Renal cortical epithelial cell (primary cell): ENCODE data around the gene ZNF644. TPM values are rescaled to one million over a fixed set of nuclear protein-coding genes. Genes with fewer than 3 reads are reported as not detected.
"Not testable (repeated sequence)": the region's sequence is repeated elsewhere in the genome, so short reads cannot be mapped to it uniquely, and the experiment has no call there.

Experiments
- DNase-seq: peaks from one replicate; pipeline ENCODE4 v3.0.0-alpha.2; 2011; ENCODE audit warnings: low read depth
- total RNA-seq: library from RNA; depleted of rRNA; stranded (reverse); fragments of >200 nt; gene quantifications from 2 replicates; pipeline ENCODE4 v1.2.3, GENCODE V29; 2014

ZNF644 gene
- total RNA-seq, 1 donor from 2014 or later: 81.3 TPM

- DNase-seq: no peak
These were observed 34.9 kb downstream of the ZNF644 start for GRCh38 chr1:90986953-90987352.

DNA sequence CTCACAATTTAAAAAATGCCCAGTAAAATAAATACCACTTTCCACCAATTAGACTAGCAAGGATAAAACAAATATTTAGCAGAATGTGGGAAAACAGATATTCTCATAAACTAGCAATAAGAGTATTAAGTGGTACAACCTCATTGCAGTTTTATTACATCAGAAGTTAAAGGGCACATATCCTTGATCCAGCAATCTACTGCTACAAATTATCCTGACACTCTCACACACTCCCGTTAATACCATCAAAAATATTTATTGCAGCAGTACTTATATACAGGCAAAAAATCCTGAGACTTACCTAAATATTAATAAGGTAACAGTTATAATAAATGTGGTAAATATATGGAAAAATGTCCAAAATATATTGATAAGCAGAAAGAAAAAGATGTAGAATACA, 44.3 kb downstream of the ZNF644 start:
- DNase-seq: no peak

DNA sequence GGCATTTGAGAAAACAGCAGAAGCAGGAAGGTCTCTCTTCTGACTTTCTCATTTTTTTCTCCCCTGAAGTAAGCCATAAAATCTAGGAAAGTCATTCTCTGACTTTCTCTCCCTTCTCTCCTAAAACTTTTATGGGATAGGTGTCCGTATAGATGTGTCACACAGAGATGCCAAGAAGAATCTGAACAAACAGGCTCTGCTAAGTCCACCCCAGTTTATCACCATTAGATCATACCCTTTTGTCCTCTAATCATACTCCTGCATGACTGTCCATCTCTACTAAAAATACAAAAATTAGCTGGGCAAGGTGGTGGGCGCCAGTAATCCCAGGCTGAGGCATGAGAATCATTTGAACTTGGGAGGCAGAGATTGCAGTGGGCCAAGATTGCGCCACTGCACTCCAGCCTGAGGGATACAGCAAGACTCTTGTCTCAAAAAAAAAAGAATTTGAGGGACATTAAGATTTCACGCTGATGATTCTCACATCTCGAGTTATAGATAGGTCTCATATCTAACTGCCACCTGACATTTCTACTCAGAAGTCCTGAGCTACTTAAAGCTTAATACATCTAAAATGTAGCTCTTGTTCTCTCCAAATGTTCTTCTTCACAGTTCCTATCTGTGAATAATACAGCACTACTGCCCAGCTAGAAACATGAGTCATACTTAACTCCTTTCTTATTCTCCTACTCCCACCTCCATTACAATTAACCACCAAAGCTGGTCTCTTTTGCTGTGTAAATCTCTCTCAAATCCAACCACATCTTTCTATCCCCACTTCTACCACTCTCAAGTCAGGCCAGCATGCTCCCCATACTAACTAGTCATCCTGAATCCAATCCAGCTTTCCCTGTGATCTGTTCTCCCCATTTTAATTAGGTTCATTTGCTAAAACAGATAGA, 47.7 kb downstream of the ZNF644 start:
- peak; percentile 81 for DNase-seq

- DNase-seq: no peak
These were observed 51.6 kb downstream of the ZNF644 start for GRCh38 chr1:90970208-90970607.

GRCh38 chr1:90969241-90969640, 52.6 kb downstream of the ZNF644 start:
- no peak for DNase-seq

GRCh38 chr1:90964444-90965035, 57.3 kb downstream of the ZNF644 start:
- DNase-seq: peak; percentile 62

DNA sequence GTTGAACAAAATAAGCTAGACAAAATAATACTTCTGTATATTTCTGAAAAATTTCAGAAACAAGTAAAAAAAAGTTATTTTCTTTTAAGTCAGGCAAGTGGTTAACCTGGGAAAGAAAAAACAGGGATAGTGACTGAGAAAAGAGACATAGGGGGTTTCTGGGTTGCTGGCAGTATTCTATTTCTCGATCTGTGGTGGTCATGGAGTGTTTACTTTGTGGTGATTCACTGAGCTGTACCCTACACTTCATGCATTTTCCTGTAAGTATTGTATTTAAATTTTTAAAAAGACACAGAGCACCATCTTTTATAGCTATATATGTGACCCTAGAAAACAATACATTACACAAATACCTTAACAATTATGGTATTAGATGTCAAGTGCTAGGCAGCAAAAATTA, 58.2 kb downstream of the ZNF644 start:
- DNase-seq: peak; percentile 29

- DNase-seq: no peak
These were observed 58.6 kb downstream of the ZNF644 start for GRCh38 chr1:90963236-90963635.

- DNase-seq: peak; percentile 44
These were observed 62.3 kb downstream of the ZNF644 start for GRCh38 chr1:90959352-90960206.

GRCh38 chr1:90957497-90957896, 64.3 kb downstream of the ZNF644 start:
- no peak for DNase-seq

DNA sequence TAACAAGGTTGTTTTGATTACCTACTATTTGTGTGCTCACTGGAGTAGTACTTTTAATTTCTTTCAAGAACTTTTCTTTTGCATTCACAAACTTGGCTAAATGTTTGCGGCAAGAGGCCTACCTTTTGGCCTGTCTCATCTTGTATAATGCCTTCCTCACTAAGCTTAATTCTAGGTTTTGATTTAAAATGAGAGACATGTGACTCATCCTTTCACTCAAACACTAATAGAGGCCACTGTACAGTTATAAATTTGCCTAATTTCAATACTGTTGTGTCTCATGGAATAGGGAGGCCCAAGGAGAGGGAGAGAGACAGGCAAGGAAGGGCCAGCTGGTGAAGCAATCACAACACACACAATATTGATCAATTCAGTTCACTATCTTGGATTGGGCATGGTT, 66.1 kb downstream of the ZNF644 start:
- DNase-seq: no peak

GRCh38 chr1:90952906-90953305, 68.9 kb downstream of the ZNF644 start:
- DNase-seq: no peak

GRCh38 chr1:90951009-90951408, 70.8 kb downstream of the ZNF644 start:
- DNase-seq: no peak

DNA sequence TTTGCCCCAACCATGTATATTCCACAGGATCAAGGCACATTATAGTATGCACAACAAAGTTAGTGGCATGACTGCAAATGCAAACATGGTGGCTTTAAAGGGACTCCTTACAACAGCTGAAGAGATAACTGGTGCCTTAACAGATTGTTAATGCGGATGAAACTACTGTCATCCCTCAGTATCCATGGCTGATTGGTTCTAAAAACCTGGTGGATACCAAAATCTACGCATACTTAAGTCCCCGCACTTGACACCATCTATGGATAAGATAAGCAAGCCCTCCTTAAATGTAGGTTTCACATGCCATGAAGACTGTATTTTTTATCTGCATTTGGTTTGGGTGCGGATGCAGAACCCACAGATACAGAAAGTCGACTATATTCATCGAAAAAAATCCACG, 73.5 kb downstream of the ZNF644 start:
- DNase-seq: no peak

- no peak for DNase-seq
These were observed 75.2 kb downstream of the ZNF644 start for GRCh38 chr1:90946630-90947029.

GRCh38 chr1:90945287-90945686, 76.5 kb downstream of the ZNF644 start:
- DNase-seq: no peak

GRCh38 chr1:90943966-90944365, 77.9 kb downstream of the ZNF644 start:
- no peak for DNase-seq

DNA sequence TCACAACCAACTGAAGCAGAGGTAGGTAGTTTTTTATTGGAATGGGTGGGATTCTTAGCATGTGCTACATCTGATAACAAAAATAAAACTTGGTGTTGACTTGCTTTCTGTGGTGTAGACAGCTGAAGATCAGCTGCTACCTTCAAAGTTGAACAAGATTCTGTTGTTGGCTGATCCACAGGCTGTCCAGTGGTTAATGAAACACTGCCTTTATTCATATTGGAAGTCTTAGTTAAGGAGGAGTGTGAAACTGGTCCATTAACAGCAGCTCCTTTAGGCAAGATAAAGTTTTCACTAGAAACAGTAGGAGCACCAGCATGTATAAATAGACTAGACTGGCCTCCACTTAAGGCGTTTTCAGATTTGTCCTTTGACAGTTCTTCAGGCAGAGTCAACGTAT, 81.1 kb downstream of the ZNF644 start:
- DNase-seq: no peak

DNA sequence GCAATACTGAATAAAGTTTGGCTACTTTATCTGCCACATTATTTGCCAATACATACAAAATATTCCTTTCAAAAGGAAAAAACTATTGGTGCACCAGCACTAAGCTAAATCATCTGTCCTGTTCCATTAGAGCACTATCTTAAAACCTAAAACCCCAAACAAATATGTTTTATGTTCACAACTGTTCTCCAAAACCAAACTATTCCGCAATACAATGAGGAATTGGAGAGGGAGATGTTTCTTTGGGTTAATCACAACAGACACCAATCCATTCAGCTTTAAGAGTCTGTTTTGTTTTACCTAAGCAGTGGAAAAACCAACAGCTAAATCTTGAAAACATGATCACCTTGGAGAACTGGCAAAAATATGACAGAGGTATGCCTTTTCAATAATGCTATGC, 85.1 kb downstream of the ZNF644 start:
- DNase-seq: peak; percentile 16

DNA sequence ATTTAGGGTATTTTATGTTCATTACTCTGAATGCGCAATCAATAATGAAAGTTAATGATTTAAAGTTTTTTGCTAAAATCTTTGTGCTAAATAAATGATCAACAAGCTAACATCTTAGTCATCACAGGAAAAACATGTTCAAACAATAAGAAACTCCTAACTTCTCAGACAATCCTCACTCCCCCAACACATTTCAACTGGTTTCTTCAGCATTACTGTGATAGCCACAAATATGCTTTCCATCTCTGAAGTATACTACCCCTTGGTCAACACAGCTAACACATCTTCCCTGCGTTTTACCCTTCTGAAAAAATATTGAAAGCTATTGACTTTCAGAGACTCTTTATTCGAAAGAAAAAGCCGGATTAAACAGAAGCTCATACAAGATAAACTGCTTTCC, 85.8 kb downstream of the ZNF644 start:
- DNase-seq: peak; percentile 84

- not testable (repeated sequence) for DNase-seq
These were observed 93.6 kb downstream of the ZNF644 start for GRCh38 chr1:90928231-90928630.

DNA sequence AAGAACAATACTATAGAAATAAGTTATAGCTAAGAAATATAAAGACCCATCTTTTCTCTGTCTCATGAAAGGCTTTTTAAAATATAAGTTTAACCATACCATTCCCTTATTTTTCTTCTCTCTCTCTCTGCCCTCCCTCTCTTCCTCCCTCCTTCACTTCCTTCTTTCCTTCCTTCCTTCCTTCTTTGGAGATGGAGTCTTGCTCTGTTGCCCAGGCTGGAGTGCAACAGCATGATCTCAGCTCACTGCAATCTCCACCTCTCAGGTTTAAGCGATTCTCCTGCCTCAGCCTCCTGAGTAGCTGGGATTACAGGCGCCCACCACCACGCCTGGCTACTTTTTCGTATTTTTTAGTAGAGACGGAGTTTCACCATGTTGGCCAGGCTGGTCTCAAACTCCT, 94.2 kb downstream of the ZNF644 start:
- DNase-seq: not testable (repeated sequence)
